H9 (cell line): ENCODE measurements around the gene PTPRN2. TPM values are rescaled to one million over a fixed set of nuclear protein-coding genes. Genes with fewer than 3 reads are reported as not detected.

Source experiments
- DNase-seq: peaks from one replicate; pipeline ENCODE4 v3.0.0-alpha.2; 2017
- H2AFZ ChIP-seq: one replicate; pipeline ENCODE4 v1.6.1; 2013; ENCODE audit warnings: mild to moderate bottlenecking, low read length, control low read depth, moderate library complexity
- H2AK5ac ChIP-seq: 2 replicates; pipeline ENCODE4 v1.6.1; 2013; ENCODE audit warnings: low read length, control low read depth, mixed read lengths; ENCODE audit not compliant: insufficient read length
- H2BK120ac ChIP-seq: one replicate; pipeline ENCODE4 v1.6.1; 2013; ENCODE audit warnings: low read depth, mild to moderate bottlenecking, low read length, control low read depth, inconsistent platforms; ENCODE audit not compliant: poor library complexity, severe bottlenecking
- H2BK12ac ChIP-seq: 2 replicates; pipeline ENCODE4 v1.6.1; 2013; ENCODE audit warnings: low read length, control low read depth, mixed read lengths, low read depth; ENCODE audit not compliant: insufficient read length
- H2BK15ac ChIP-seq: 2 replicates; pipeline ENCODE4 v1.6.1; 2013; ENCODE audit warnings: low read depth, low read length, control low read depth
- H2BK20ac ChIP-seq: one replicate; pipeline ENCODE4 v1.6.1; 2013; ENCODE audit warnings: low read depth, mild to moderate bottlenecking, low read length, control low read depth, inconsistent platforms; ENCODE audit not compliant: poor library complexity, severe bottlenecking
- H2BK5ac ChIP-seq: 2 replicates; pipeline ENCODE4 v1.6.1; 2013; ENCODE audit warnings: low read length, control low read depth, mixed read lengths; ENCODE audit not compliant: insufficient read length
- H3K14ac ChIP-seq: 2 replicates; pipeline ENCODE4 v1.6.1; 2013; ENCODE audit warnings: low read length, control low read depth; ENCODE audit not compliant: insufficient read depth
- H3K18ac ChIP-seq: 2 replicates; pipeline ENCODE4 v1.6.1; 2013; ENCODE audit warnings: low read depth, mild to moderate bottlenecking, mixed read lengths, low read length, control low read depth; ENCODE audit not compliant: insufficient read length
- H3K23ac ChIP-seq: 2 replicates; pipeline ENCODE4 v1.6.1; 2013; ENCODE audit warnings: low read length, control low read depth, mixed read lengths, low read depth; ENCODE audit not compliant: insufficient read length
- H3K23me2 ChIP-seq: 2 replicates; pipeline ENCODE4 v1.6.1; 2013; ENCODE audit warnings: low read depth, mild to moderate bottlenecking, mixed read lengths, low read length, control low read depth; ENCODE audit not compliant: insufficient read length, poor library complexity, severe bottlenecking
- H3K27ac ChIP-seq: 2 replicates; pipeline ENCODE4 v1.5.1; 2013; ENCODE audit warnings: low read length, control low read depth, mixed read lengths, low read depth; ENCODE audit not compliant: insufficient read length
- H3K27me3 ChIP-seq: 2 replicates; pipeline ENCODE4 v1.6.1; 2013; ENCODE audit warnings: low read length, control low read depth, inconsistent platforms; ENCODE audit not compliant: insufficient read depth
- H3K4ac ChIP-seq: 2 replicates; pipeline ENCODE4 v1.6.1; 2013; ENCODE audit warnings: low read depth, mild to moderate bottlenecking, control low read depth, inconsistent platforms, low read length, moderate library complexity
- H3K4me1 ChIP-seq: 2 replicates; pipeline ENCODE4 v1.6.1; 2013; ENCODE audit warnings: low read length, control low read depth, inconsistent platforms; ENCODE audit not compliant: insufficient read depth
- H3K4me2 ChIP-seq: 2 replicates; pipeline ENCODE4 v1.6.1; 2013; ENCODE audit warnings: low read length, control low read depth, mixed read lengths; ENCODE audit not compliant: insufficient read length, insufficient read depth
- H3K56ac ChIP-seq: 2 replicates; pipeline ENCODE4 v1.6.1; 2013; ENCODE audit warnings: low read depth, mild to moderate bottlenecking, mixed read lengths, low read length, control low read depth; ENCODE audit not compliant: insufficient read length
- H3K79me1 ChIP-seq: 2 replicates; pipeline ENCODE4 v1.6.1; 2013; ENCODE audit warnings: low read depth, mild to moderate bottlenecking, moderate library complexity, low read length, control low read depth, inconsistent platforms; ENCODE audit not compliant: insufficient read depth, poor library complexity, severe bottlenecking
- H3K79me2 ChIP-seq: 2 replicates; pipeline ENCODE4 v1.6.1; 2013; ENCODE audit warnings: low read length, control low read depth, inconsistent platforms; ENCODE audit not compliant: insufficient read depth
- H3K9ac ChIP-seq: 2 replicates; pipeline ENCODE4 v1.6.1; 2013; ENCODE audit warnings: low read length, control low read depth, mixed read lengths; ENCODE audit not compliant: insufficient read length; ENCODE audit errors: extremely low read depth
- H3K9me3 ChIP-seq: one replicate; pipeline ENCODE4 v1.6.1; 2013; ENCODE audit warnings: low read depth, low read length, inconsistent platforms; ENCODE audit not compliant: control insufficient read depth
- H3T11ph ChIP-seq: one replicate; pipeline ENCODE4 v1.6.1; 2013; ENCODE audit warnings: mild to moderate bottlenecking, low read length, control low read depth, inconsistent platforms
- H4K20me1 ChIP-seq: one replicate; pipeline ENCODE4 v1.6.1; 2013; ENCODE audit not compliant: control insufficient read depth, insufficient read length, insufficient read depth
- H4K5ac ChIP-seq: 2 replicates; pipeline ENCODE4 v1.6.1; 2013; ENCODE audit warnings: low read depth, mild to moderate bottlenecking, mixed read lengths, low read length, control low read depth; ENCODE audit not compliant: insufficient read length
- H4K8ac ChIP-seq: replicated peaks from 2 replicates; pipeline ENCODE4 v1.6.1; 2013; ENCODE audit warnings: low read length, control low read depth, mixed read lengths, low read depth; ENCODE audit not compliant: insufficient read length
- H4K91ac ChIP-seq: 2 replicates; pipeline ENCODE4 v1.6.1; 2013; ENCODE audit warnings: low read depth, mild to moderate bottlenecking, moderate library complexity, mixed read lengths, low read length, control low read depth; ENCODE audit not compliant: insufficient read length
- H3K27ac Mint-ChIP-seq, 3 experiments: 2 replicates in 2 of 3; 3 replicates in 1 of 3; pipeline ENCODE4 v1.8.0; 2020 to 2021; ENCODE audit warnings: mixed read lengths in 3 of 3, mild to moderate bottlenecking in 1 of 3, moderate library complexity in 1 of 3
- H3K27me3 Mint-ChIP-seq: 2 replicates; pipeline ENCODE4 v1.8.0; 2021; ENCODE audit warnings: low read depth, mild to moderate bottlenecking, moderate library complexity, mixed read lengths
- H3K36me3 Mint-ChIP-seq, 3 experiments: 2 replicates in 2 of 3; 3 replicates in 1 of 3; pipeline ENCODE4 v1.8.0; 2020 to 2021; ENCODE audit warnings: low read depth in 3 of 3, mixed read lengths in 3 of 3; ENCODE audit not compliant: insufficient read depth in 1 of 3
- H3K4me1 Mint-ChIP-seq, 2 experiments: 2 replicates each; pipeline ENCODE4 v1.8.0; 2020; ENCODE audit warnings: mixed read lengths in 2 of 2
- H3K4me3 Mint-ChIP-seq, 2 experiments: 2 replicates in 1 of 2; 3 replicates in 1 of 2; pipeline ENCODE4 v1.8.0; 2020 to 2021; ENCODE audit warnings: mild to moderate bottlenecking in 2 of 2, mixed read lengths in 2 of 2, moderate library complexity in 1 of 2
- H3K9me3 Mint-ChIP-seq, 2 experiments: 2 replicates in 1 of 2; 3 replicates in 1 of 2; pipeline ENCODE4 v1.8.0; 2020; ENCODE audit warnings: mild to moderate bottlenecking in 2 of 2, mixed read lengths in 2 of 2, moderate library complexity in 1 of 2
- WGBS: extraction: QIAGEN DNeasy Blood & Tissue Kit; methylation state at CpG from one replicate; pipeline ENCODE4 v1.1.7; 2013; ENCODE audit warnings: missing lambda C conversion rate, low lambda C conversion rate, mixed read lengths; ENCODE audit not compliant: insufficient read length; ENCODE audit errors: extremely low coverage; 5-methylcytosine and 5-hydroxymethylcytosine counted together
- total RNA-seq: library from RNA; stranded (reverse); gene quantifications from 2 replicates; pipeline ENCODE4 v1.2.1, GENCODE V29; 2021
- TF ChIP-seq, protein P1 (sequence below): fragments of 200-600 bp; sonication (generic); conservative IDR thresholded peaks from 3 replicates; pipeline ENCODE4 v1.8.0; 2021; ENCODE audit warnings: antibody characterized with exemption, mild to moderate bottlenecking

The PTPRN2 gene
- total RNA-seq, 1 experiment from 2014 or later, result 5.2 TPM

DNA sequence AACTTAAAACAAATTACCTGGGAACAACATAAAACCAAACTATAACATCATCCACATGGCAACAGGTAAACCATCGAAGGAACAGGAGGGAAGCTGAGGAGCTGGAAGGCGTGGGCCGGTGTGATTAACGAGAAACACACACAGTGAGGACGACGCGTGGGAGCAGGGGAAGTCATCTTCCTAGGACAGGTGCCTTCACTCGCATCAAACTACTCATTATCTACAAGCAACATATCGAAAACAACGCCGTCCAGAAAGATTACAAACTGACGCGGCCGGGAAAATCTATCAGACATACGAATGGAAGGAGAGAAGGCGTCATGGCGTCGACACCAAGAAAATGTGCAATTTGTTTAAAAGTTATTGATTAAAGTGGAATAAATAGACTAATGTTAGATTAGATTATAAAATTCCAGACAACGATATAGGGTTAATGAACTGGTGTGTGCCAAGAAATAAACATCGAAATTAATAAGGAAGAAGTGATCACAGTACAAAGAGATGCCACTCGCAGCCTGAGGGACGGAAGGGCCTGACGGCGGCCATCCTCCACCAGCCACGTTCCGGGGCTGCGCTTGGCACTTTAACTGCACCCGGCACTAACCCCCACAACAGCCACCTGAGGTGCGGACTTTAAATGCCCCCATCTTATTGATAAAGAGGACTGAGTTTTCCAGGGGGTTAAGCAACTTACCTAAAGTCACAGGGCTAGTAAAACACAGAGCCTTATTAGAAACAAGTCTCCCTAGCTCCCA, 669.1 kb downstream of the PTPRN2 start:
- Histone ChIP-seq H3K9me3 (peaks cover 5% of the 10 kb centered on the region), H3K27me3 (no peaks in the 10 kb centered on the region), H2BK12ac (no peak overlapping the region), H3K4ac (no peak overlapping the region), H3K9ac (no peak overlapping the region), H2BK15ac (no peak overlapping the region), H2BK20ac (no peak overlapping the region), H2BK5ac (no peak overlapping the region), H3K14ac (no peak overlapping the region), H2AFZ (no peak overlapping the region), H2AK5ac (no peak overlapping the region), H3K4me2 (no peak overlapping the region), H3K23ac (no peak overlapping the region), H3K4me1 (no peaks in the 10 kb centered on the region), H4K8ac (no peak overlapping the region), H3K56ac (no peak overlapping the region), H3T11ph (no peak overlapping the region), H3K18ac (no peak overlapping the region), H4K91ac (no peak overlapping the region), H4K20me1 (no peaks in the 10 kb centered on the region), H4K5ac (no peak overlapping the region), H3K27ac (no peak overlapping the region), H3K79me2 (no peaks in the 10 kb centered on the region), H3K23me2 (no peaks in the 10 kb centered on the region), H2BK120ac (no peak overlapping the region), H3K79me1 (no peaks in the 10 kb centered on the region)
- Mint-ChIP-seq H3K27ac (no peak overlapping the region), H3K9me3 (peaks cover 22 to 28% of the 10 kb centered on the region in 2 experiments), H3K4me1 (no peaks in the 10 kb centered on the region), H3K4me3 (no peak overlapping the region), H3K36me3 (peaks cover 4 to 16% (median 8%) of the 10 kb centered on the region in 3 experiments; a peak in 5 of 7 replicates), H3K27me3 (peaks cover 6% of the 10 kb centered on the region)
- WGBS, result 100% methylated on average over 2 of the region's 29 CpGs
- no peak for DNase-seq
- TF ChIP-seq, protein P1, sequence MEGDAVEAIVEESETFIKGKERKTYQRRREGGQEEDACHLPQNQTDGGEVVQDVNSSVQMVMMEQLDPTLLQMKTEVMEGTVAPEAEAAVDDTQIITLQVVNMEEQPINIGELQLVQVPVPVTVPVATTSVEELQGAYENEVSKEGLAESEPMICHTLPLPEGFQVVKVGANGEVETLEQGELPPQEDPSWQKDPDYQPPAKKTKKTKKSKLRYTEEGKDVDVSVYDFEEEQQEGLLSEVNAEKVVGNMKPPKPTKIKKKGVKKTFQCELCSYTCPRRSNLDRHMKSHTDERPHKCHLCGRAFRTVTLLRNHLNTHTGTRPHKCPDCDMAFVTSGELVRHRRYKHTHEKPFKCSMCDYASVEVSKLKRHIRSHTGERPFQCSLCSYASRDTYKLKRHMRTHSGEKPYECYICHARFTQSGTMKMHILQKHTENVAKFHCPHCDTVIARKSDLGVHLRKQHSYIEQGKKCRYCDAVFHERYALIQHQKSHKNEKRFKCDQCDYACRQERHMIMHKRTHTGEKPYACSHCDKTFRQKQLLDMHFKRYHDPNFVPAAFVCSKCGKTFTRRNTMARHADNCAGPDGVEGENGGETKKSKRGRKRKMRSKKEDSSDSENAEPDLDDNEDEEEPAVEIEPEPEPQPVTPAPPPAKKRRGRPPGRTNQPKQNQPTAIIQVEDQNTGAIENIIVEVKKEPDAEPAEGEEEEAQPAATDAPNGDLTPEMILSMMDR, result no peak
